GM12801 (cell line): Measurements from ENCODE around the gene HHATL.

Experiments
- CTCF ChIP-seq: IDR thresholded peaks from one replicate; pipeline ENCODE4 v1.5.1; 2011; ENCODE audit warnings: control low read depth; ENCODE audit not compliant: insufficient read length; ENCODE audit errors: extremely low read depth

HHATL gene

GRCh38 chr3:42739401-42740158 lies 37.0 kb upstream of the HHATL start:
- no peak for TF ChIP-seq CTCF

- TF ChIP-seq CTCF = no peak
Observed at GRCh38 chr3:42736531-42736930, 33.9 kb upstream of the HHATL start.

- TF ChIP-seq CTCF = no peak
Observed at GRCh38 chr3:42736081-42736480, 33.5 kb upstream of the HHATL start.

GRCh38 chr3:42735615-42736014 lies 33.0 kb upstream of the HHATL start:
- no peak for TF ChIP-seq CTCF

GRCh38 chr3:42735019-42735418 lies 32.4 kb upstream of the HHATL start:
- TF ChIP-seq CTCF = no peak

- TF ChIP-seq CTCF = no peak
Observed at GRCh38 chr3:42734263-42734860, 31.8 kb upstream of the HHATL start.

GRCh38 chr3:42733501-42734262 lies 31.1 kb upstream of the HHATL start:
- no peak for TF ChIP-seq CTCF
